ENCODE measurements around the gene NPW. TPM values are rescaled to one million over a fixed set of nuclear protein-coding genes. Genes with fewer than 3 reads are reported as not detected.

The NPW gene
- total RNA-seq (2014; rRNA removed; shearing (Covaris generic)): not detected in 2 replicates

- DNase-seq (ENCODE audit: low spot score): no peak
- in situ Hi-C loops (cut with HindIII; ENCODE audit: low sequenced_read_pairs): no loop called here
Observed at GRCh38 chr16:2019518-2019920, at the start of gene NPW. Gene NPW, plus strand, starts transcription at chr16:2019785.

GRCh38 chr16:1971796-1972489 is 47.6 kb upstream of the NPW start, which contains the start of gene TBL3:
Gene TBL3, plus strand, starts transcription at chr16:1972053. Its CDS starts 112 bp downstream, at chr16:1972165.
- peak; percentile 89 for DNase-seq (ENCODE audit: low spot score)
- in situ Hi-C loops (cut with HindIII; ENCODE audit: low sequenced_read_pairs): no loop called here

GRCh38 chr16:1972490-1972877 is 47.1 kb upstream of the NPW start:
- no peak for DNase-seq (ENCODE audit: low spot score)
- in situ Hi-C loops (cut with HindIII; ENCODE audit: low sequenced_read_pairs): no loop called here

- in situ Hi-C loops (cut with HindIII; ENCODE audit: low sequenced_read_pairs): no loop called here
- DNase-seq (ENCODE audit: low spot score): no peak
Observed at GRCh38 chr16:1973461-1974156, 46.0 kb upstream of the NPW start.

- in situ Hi-C loops (cut with HindIII; ENCODE audit: low sequenced_read_pairs): no loop called here
- no peak for DNase-seq (ENCODE audit: low spot score)
Observed at GRCh38 chr16:1974157-1975070, 45.2 kb upstream of the NPW start.

GRCh38 chr16:1975432-1976215 is 44.0 kb upstream of the NPW start:
- DNase-seq (ENCODE audit: low spot score): no peak
- in situ Hi-C loops (cut with HindIII; ENCODE audit: low sequenced_read_pairs): no loop called here

GRCh38 chr16:1976216-1976520 is 43.4 kb upstream of the NPW start:
- in situ Hi-C loops (cut with HindIII; ENCODE audit: low sequenced_read_pairs): no loop called here
- no peak for DNase-seq (ENCODE audit: low spot score)

- in situ Hi-C loops (cut with HindIII; ENCODE audit: low sequenced_read_pairs): no loop called here
- DNase-seq (ENCODE audit: low spot score): no peak
Observed at GRCh38 chr16:1976951-1977874, 42.4 kb upstream of the NPW start.

- in situ Hi-C loops (cut with HindIII; ENCODE audit: low sequenced_read_pairs): no loop called here
- DNase-seq (ENCODE audit: low spot score): no peak
Observed at GRCh38 chr16:1977875-1978268, 41.7 kb upstream of the NPW start.

- no peak for DNase-seq (ENCODE audit: low spot score)
- in situ Hi-C loops (cut with HindIII; ENCODE audit: low sequenced_read_pairs): no loop called here
Observed at GRCh38 chr16:1978476-1979120, 41.0 kb upstream of the NPW start.

- DNase-seq (ENCODE audit: low spot score): peak; percentile 74
- in situ Hi-C loops (cut with HindIII; ENCODE audit: low sequenced_read_pairs): no loop called here
Observed at GRCh38 chr16:1979271-1980029, 40.1 kb upstream of the NPW start.

GRCh38 chr16:1980030-1980769 is 39.4 kb upstream of the NPW start:
- in situ Hi-C loops (cut with HindIII; ENCODE audit: low sequenced_read_pairs): no loop called here
- peak; percentile 40 for DNase-seq (ENCODE audit: low spot score)

GRCh38 chr16:1980770-1981087 is 38.9 kb upstream of the NPW start:
- in situ Hi-C loops (cut with HindIII; ENCODE audit: low sequenced_read_pairs): no loop called here
- DNase-seq (ENCODE audit: low spot score): no peak

- DNase-seq (ENCODE audit: low spot score): no peak
- in situ Hi-C loops (cut with HindIII; ENCODE audit: low sequenced_read_pairs): no loop called here
Observed at GRCh38 chr16:1981398-1981836, 38.2 kb upstream of the NPW start, which contains the start of gene NOXO1. Gene NOXO1, minus strand, starts transcription at chr16:1981469. Its CDS starts 290 bp downstream, at chr16:1981179.

GRCh38 chr16:1982013-1982433 is 37.6 kb upstream of the NPW start:
- no peak for DNase-seq (ENCODE audit: low spot score)
- in situ Hi-C loops (cut with HindIII; ENCODE audit: low sequenced_read_pairs): no loop called here

- no peak for DNase-seq (ENCODE audit: low spot score)
- in situ Hi-C loops (cut with HindIII; ENCODE audit: low sequenced_read_pairs): no loop called here
Observed at GRCh38 chr16:1982991-1983543, 36.5 kb upstream of the NPW start.

Measured in G401 (cell line).